HUES6 (cell line): Measurements from ENCODE around the gene LHPP.

Source experiments
- H3K27ac ChIP-seq: 2 replicates; pipeline ENCODE4 v1.7.0; 2013; ENCODE audit warnings: low read depth, mild to moderate bottlenecking, low read length, inconsistent platforms
- H3K27me3 ChIP-seq: 2 replicates; pipeline ENCODE4 v1.6.1; 2013; ENCODE audit warnings: low read length; ENCODE audit not compliant: control insufficient read depth, insufficient read depth
- H3K36me3 ChIP-seq: 2 replicates; pipeline ENCODE4 v1.6.1; 2013; ENCODE audit warnings: low read length; ENCODE audit not compliant: control insufficient read depth, insufficient read depth
- H3K4me1 ChIP-seq: 2 replicates; pipeline ENCODE4 v1.6.1; 2013; ENCODE audit warnings: low read length; ENCODE audit not compliant: control insufficient read depth, insufficient read depth
- H3K4me3 ChIP-seq: 2 replicates; pipeline ENCODE4 v1.5.1; 2013; ENCODE audit warnings: low read depth, low read length
- H3K9ac ChIP-seq: one replicate; pipeline ENCODE4 v1.6.1; 2013; ENCODE audit warnings: mild to moderate bottlenecking, low read length
- H3K9me3 ChIP-seq: 2 replicates; pipeline ENCODE4 v1.6.1; 2013; ENCODE audit warnings: low read depth, low read length; ENCODE audit not compliant: control insufficient read depth, insufficient read depth

Gene LHPP

DNA sequence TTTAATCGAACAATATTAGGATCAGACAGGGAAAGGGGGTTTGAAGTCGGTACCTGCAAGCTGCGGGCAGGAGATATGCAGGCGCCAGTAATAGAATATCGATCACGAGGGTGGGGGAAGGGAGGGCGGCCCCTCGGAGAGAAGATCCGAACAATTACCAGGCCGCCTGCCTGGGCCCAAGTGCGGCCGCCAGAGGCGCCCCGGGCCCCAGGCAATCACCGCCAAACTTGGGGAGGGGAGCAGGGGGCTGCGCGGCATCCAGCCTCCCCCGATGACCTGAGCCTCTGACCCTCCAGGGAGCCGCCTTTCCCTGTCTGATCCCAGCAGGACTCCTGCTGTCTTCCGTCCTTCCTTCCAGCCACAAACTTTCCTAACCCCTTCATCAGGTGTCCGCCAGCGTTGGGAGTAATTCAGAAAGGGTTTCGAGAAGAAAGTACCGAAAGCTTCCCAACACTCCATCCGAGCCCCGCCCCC lies 12.9 kb upstream of the LHPP start:
- Histone ChIP-seq H3K4me3 (peak overlapping the region; percentile 58), H3K9me3 (no peaks in the 10 kb centered on the region), H3K4me1 (peaks cover 26% of the 10 kb centered on the region), H3K27ac (no peak overlapping the region), H3K27me3 (peaks cover 56% of the 10 kb centered on the region), H3K36me3 (no peaks in the 10 kb centered on the region), H3K9ac (peak overlapping the region; percentile 79)

DNA sequence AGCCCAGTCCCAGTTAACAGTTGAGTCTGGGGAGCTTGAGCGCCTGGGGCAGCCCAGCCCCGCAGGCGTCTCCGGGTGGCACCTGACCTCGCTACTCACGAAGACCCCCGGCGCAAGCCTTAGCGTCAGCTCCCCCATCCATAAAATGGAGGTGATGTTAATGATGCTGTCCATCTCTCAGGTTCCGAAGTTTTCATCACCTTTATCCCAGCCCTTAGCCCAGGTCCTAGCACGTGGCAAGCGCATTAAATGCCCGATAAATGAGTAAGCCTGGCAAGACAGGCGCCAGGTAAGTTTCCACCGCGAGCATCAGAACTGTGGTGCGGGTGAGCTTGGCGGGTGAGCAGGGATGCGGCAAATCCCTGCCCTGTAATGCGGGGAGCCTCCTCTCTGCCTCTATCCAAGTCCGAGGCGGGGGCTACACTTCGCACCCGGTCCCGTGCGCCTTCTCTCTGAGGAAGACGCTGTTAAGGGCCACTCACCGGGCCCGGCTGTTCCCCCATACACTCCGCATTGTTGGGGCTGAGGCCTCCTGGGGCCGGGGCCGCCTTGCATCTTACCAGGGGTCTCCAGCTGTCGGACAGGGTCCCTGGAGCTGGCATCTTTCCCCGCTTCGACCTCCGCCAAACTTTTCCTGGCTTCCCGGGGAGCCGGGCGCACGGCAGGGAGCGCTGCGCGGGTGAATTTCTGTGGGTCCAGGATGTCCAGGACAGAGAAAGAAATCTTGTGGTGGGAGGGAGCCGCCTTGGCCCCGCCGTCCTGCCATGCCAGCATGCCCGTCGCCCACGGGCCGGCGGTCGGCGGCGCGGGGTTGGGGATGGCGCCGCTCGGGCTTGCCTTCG lies 12.2 kb upstream of the LHPP start:
- H3K27me3 ChIP-seq: peaks cover 56% of the 10 kb centered on the region
- peak overlapping the region; percentile 79 for H3K9ac ChIP-seq
- peak overlapping the region; percentile 62; the same call in 1 of the 2 replicates for H3K27ac ChIP-seq
- H3K9me3 ChIP-seq: no peaks in the 10 kb centered on the region
- peak overlapping the region; percentile 58 for H3K4me3 ChIP-seq
- no peaks in the 10 kb centered on the region for H3K36me3 ChIP-seq
- peaks cover 32% of the 10 kb centered on the region for H3K4me1 ChIP-seq

DNA sequence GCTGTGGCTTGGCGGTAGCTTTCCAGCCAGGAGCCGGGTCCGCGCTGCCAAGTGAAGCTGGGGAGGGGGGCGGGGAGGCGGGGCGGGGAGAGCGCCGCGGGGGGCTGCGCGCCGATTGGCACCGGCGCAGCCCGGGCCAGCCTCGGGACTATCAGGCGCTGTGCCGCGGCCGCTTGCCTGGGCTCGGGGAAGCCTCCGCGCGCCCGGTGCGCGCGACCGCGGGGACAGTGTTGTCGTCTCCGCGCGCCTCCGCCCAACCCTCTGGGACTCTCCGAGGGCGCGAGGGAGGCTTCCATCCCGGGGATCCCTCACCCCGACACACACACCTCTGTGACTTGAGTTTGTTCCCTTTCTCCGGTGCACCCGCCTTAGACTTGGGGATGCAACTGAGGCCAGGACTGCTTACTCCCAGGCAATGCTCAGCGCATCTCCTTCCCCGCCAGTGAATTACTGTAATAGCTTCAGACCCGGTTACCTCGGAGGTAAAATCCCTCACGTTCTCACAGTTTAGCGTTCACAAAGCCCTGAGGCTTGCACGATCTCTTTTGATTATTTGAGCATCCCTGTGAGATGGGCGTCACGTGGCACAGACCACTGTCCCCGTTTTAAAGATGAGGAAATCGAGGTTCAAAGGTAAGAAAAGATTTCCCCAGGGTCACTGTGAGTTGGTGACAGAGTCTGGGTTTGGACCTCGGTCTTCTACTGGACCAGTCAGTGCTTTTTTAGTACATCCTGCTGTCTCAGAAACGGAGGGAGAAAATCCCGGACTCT lies 11.4 kb upstream of the LHPP start, which contains the start of gene NKX1-2:
TSS of gene NKX1-2 (minus strand) at position 24 of the 771 bp plus-strand sequence. CDS start 92 bp downstream, outside the sequence.
- Histone ChIP-seq H3K4me3 (peak within 1 kb of the TSS; percentile 58), H3K36me3 (no peaks in the 10 kb centered on the region), H3K9ac (peak within 1 kb of the TSS; percentile 86), H3K27me3 (peaks cover 56% of the 10 kb centered on the region), H3K4me1 (peaks cover 40% of the 10 kb centered on the region), H3K9me3 (no peaks in the 10 kb centered on the region), H3K27ac (peak within 1 kb of the TSS; percentile 69; the same call in 1 of the 2 replicates)

DNA sequence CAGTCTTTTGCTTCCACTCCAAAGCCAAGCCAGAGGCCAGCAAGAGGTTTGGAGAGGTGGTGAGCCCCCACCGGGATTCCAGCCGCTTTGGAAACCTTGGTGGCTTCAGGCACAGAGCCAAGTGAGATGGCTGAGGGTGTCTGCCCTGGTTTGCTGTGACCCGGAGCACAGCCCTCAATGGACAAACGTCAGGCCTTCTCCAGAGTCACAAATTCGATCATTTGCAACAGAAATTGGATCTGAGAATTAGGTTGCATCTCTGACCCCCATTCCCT lies 10.9 kb upstream of the LHPP start:
- Histone ChIP-seq H3K27me3 (peaks cover 54% of the 10 kb centered on the region), H3K4me3 (peak overlapping the region; percentile 58), H3K27ac (peak overlapping the region; percentile 69; the same call in 1 of the 2 replicates), H3K36me3 (no peaks in the 10 kb centered on the region), H3K9ac (peak overlapping the region; percentile 86), H3K9me3 (no peaks in the 10 kb centered on the region), H3K4me1 (peaks cover 45% of the 10 kb centered on the region)

DNA sequence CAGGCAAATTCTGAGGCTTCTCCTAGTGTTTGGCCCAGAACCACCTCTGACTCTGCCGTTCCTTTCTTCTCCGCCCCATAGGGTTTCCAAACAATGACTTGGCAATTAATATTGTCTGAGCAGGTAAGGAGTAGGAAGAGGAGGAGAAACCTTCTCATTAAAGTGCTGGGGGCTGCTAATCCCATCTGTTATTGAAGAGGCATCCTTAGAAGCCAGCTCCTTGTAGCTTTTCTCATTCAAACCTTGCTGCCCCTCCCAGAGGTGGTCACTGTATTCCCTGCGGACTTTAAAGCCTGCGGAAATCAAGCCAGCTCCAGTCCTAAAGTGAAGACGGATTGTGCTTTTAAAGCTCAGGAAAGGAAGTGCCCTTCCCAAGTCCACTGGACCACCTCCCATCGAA lies 10.3 kb upstream of the LHPP start:
- Histone ChIP-seq H3K27me3 (peaks cover 49% of the 10 kb centered on the region), H3K36me3 (no peaks in the 10 kb centered on the region), H3K27ac (peak overlapping the region; percentile 69; the same call in 1 of the 2 replicates), H3K9me3 (no peaks in the 10 kb centered on the region), H3K9ac (peak overlapping the region; percentile 86), H3K4me1 (peaks cover 50% of the 10 kb centered on the region), H3K4me3 (peak overlapping the region; percentile 58)

DNA sequence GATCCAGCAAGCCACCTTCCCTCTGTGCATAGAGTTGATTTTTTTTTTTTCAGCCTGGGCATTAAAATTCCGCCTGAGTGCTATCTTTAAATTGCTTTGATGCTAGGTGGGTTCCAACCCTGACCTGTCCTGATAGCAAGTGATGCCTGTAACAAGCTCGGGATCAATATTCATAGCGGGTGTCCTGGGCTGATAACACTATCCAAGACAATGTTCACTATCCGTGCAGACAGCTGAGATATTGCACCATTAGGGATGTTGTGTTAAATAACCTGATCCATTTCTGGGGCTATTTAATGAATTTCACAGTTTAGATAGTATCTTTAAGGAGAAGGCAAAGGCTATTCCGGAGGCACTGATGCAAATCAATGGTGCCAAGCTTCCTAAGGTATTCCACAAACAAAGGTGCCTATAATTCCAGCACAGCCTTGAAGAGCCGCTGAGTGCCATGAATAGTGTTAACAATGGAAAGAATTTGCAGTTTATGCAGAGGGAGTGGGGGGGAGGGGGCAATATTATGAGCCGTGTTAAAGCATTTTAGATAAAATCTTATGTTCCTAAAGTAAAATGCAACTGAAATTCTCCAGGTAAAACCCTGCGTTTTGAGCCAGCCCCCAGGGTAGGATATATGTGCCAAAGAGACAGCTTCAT lies 7.5 kb upstream of the LHPP start:
- Histone ChIP-seq H3K4me3 (peak overlapping the region; percentile 11), H3K27me3 (peaks cover 21% of the 10 kb centered on the region), H3K4me1 (peaks cover 67% of the 10 kb centered on the region)

DNA sequence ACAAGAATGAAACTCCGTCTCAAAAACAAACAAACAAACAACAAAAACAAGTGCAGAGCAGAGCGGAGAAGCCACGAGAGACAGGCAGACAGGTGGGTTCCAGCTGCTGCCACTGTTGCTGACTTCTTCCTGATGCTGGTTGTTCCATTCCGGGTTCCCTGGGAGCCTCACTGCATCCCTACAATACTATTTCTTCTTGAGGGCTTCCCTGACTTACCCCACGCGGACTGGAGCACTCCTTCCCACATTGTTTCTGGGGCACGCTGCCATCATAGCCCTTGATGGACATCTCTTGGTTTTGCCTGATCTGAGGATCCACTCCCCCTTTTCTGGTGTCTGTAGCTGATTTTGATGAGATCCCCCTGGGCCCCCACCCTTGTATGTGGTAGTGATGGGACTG lies 6.2 kb upstream of the LHPP start:
- H3K4me1 ChIP-seq: peaks cover 68% of the 10 kb centered on the region
- H3K27me3 ChIP-seq: peaks cover 10% of the 10 kb centered on the region
- peak overlapping the region; percentile 19 for H3K9ac ChIP-seq

More for the DNA sequence above, 7.5 kb upstream of the LHPP start:
- no peaks in the 10 kb centered on the region for H3K36me3 ChIP-seq
- peak overlapping the region; percentile 49 for H3K9ac ChIP-seq
- H3K9me3 ChIP-seq: no peaks in the 10 kb centered on the region
- H3K27ac ChIP-seq: peak overlapping the region; percentile 73; the same call in 1 of the 2 replicates

DNA sequence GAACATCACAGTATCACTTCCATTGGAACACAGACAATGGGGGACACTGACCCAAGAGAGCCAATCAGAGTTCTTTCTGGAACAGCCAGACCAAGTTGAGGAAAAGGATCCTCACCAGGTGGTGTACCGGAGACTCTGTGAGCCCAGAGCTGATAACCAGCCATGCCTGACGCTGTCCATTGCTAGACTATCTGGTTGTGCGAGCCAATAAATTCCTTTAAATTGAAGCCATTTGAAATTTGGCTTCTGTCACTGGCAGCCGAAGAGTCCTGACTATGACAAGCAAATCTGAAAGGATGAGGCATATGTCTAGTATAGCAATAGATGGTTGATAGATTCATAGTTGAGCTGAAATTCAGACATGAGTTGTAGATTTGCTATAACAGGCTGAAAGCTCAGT lies 3.1 kb upstream of the LHPP start:
- Histone ChIP-seq H3K27ac (no peak overlapping the region), H3K4me3 (no peak overlapping the region), H3K9me3 (no peaks in the 10 kb centered on the region), H3K36me3 (no peaks in the 10 kb centered on the region), H3K9ac (no peak overlapping the region), H3K27me3 (no peaks in the 10 kb centered on the region), H3K4me1 (peaks cover 46% of the 10 kb centered on the region)

More for the DNA sequence above, 6.2 kb upstream of the LHPP start:
- Histone ChIP-seq H3K9me3 (no peaks in the 10 kb centered on the region), H3K27ac (no peak overlapping the region), H3K4me3 (no peak overlapping the region), H3K36me3 (no peaks in the 10 kb centered on the region)

DNA sequence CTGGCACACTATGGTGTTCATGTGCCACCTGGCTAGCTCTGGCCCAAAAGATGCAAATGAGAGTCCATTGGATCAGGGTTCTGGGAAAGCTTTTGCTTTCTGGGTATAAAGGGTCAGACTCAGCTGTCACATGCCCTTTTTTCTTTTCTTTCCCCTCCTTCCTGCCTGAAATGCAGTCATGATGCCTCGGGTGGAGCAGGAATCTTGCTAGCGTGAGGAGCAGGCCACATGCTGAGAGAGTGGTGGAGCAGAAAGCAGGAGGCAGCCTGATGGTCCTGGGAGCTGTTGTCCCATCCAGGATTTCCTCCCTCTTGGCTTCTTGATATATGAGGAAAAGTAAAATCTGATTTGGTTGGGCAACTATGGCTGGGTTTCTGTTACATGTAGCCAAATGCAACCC lies 2.7 kb upstream of the LHPP start:
- no peak overlapping the region for H3K27ac ChIP-seq
- no peaks in the 10 kb centered on the region for H3K27me3 ChIP-seq
- no peaks in the 10 kb centered on the region for H3K9me3 ChIP-seq
- no peak overlapping the region for H3K9ac ChIP-seq
- H3K36me3 ChIP-seq: no peaks in the 10 kb centered on the region
- no peak overlapping the region for H3K4me3 ChIP-seq
- peaks cover 41% of the 10 kb centered on the region for H3K4me1 ChIP-seq

DNA sequence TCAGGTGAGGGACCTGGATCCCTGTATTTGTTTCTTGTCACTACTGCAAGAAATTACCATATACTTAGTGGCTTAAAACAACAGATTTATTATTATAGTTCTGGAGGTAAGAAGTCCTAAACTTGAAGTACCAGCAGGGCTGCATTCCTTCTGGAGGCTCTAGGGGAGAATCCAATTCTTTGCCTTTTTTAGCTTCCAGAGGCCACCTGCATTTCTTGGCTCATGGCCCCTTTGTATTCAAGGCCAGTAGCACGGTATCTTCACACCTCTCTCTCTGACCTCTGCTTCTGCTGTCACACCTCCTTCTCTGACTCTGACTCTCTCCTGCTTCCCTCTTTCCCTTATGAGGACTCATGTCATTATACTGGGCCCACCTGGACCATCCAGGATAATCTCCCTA lies 2.2 kb upstream of the LHPP start:
- H3K9me3 ChIP-seq: no peaks in the 10 kb centered on the region
- H3K36me3 ChIP-seq: no peaks in the 10 kb centered on the region
- no peaks in the 10 kb centered on the region for H3K27me3 ChIP-seq
- no peak overlapping the region for H3K4me3 ChIP-seq
- peaks cover 41% of the 10 kb centered on the region for H3K4me1 ChIP-seq
- no peak overlapping the region for H3K27ac ChIP-seq
- no peak overlapping the region for H3K9ac ChIP-seq
